Ovary (tissue), 9 donors: ENCODE results near the gene OR4F6. TPM values are rescaled to one million over a fixed set of nuclear protein-coding genes. Genes with fewer than 3 reads are reported as not detected.
"Not testable (repeated sequence)": the region's sequence is repeated elsewhere in the genome, so short reads cannot be mapped to it uniquely, and the experiment has no call there.

Experiments
- DNase-seq, 5 donors: peaks; one replicate each; pipeline ENCODE4 v3.0.0-alpha.2; 2019 to 2020
- H3K27ac ChIP-seq, 2 donors: fragments of 200-600 bp; one replicate each; pipeline versions ENCODE4 v1.5.1 to v1.8.0; 2019 to 2022
- H3K27me3 ChIP-seq: fragments of 200-600 bp; one replicate; pipeline ENCODE4 v1.8.0; 2022
- H3K36me3 ChIP-seq: fragments of 200-600 bp; sonication (generic); one replicate; pipeline ENCODE4 v1.5.1; 2019
- H3K4me1 ChIP-seq: one replicate; pipeline ENCODE4 v1.8.1; 2013; ENCODE audit warnings: mild to moderate bottlenecking, moderate library complexity; ENCODE audit not compliant: insufficient read depth
- H3K4me3 ChIP-seq: fragments of 200-600 bp; sonication (generic); one replicate; pipeline ENCODE4 v1.5.1; 2017
- H3K9me3 ChIP-seq, 2 donors: fragments of 200-600 bp in 1 of 2; sonication (generic) in 1 of 2; one replicate each; pipeline versions ENCODE4 v1.5.1 to v1.8.1; 2013 to 2019; ENCODE audit warnings: mild to moderate bottlenecking in 1 of 2, moderate library complexity in 1 of 2
- CTCF ChIP-seq, 3 donors: fragments of 450-650 bp in 2 of 3; fragments of 200-600 bp in 1 of 3; IDR thresholded peaks; one replicate each; pipeline versions ENCODE4 v1.5.1 to v1.8.0; 2016 to 2022; ENCODE audit warnings: antibody characterized with exemption in 3 of 3, mild to moderate bottlenecking in 1 of 3
- EP300 ChIP-seq: sonication (generic); formaldehyde crosslinking; IDR thresholded peaks from one replicate; pipeline ENCODE4 v1.6.1; 2017; ENCODE audit warnings: antibody characterized with exemption
- POLR2A ChIP-seq: fragments of 450-650 bp; IDR thresholded peaks from one replicate; pipeline ENCODE4 v1.6.1; 2017; ENCODE audit warnings: antibody characterized with exemption, mild to moderate bottlenecking, moderate library complexity
- WGBS, 3 donors: extraction: QIAGEN DNeasy Blood & Tissue Kit in 1 of 3; methylation state at CpG; one replicate each; pipeline versions ENCODE4 v1.1.5 to v1.1.7; 2013 to 2017; 5-methylcytosine and 5-hydroxymethylcytosine counted together
- intact Hi-C, 4 donors: fragments of 100-400 bp; cut with DNase I; formaldehyde crosslinking; loops; one replicate each; pipeline versions ENCODE4 v1.11.0 to v1.15.1; 2022 to 2023
- polyA plus RNA-seq, 2 donors: library from polyadenylated mRNA; stranded (reverse); fragments of 200-250 nt in 1 of 2; fragments of 350-450 nt in 1 of 2; fragmentation: Illumina TruSeq in 1 of 2; extraction: RNeasy Lipid Tissue Mini Kit (QIAGEN cat#74804) in 1 of 2; gene quantifications; one replicate each; pipeline ENCODE4 v1.2.3, GENCODE V29; 2013 to 2014
- total RNA-seq, 7 donors: library from RNA; depleted of rRNA in 2 of 7; stranded (reverse); fragments of >200 nt in 2 of 7; fragmentation: NEBNext Ultra II Directional in 3 of 7; extraction: Animal tissue kit (Norgen Biotek cat#: 25700) in 3 of 7; gene quantifications; one replicate each; pipeline versions ENCODE4 v1.1.0 to v1.2.4, GENCODE V29; 2016 to 2023
- donor health status: DM: no; HTN: no; CAD: no; lungs with moderate emphysema.
- donor health status: DM: no; HTN: no; CAD: no.
- donor health status: Bipolar disorder and iron deficiency.
- donor health status: DM: yes; HTN: yes; CAD: no.
- donor health status: DM: no; HTN: no; CAD: no.
- donor health status: DM: yes; HTN: yes; CAD: no.

Gene OR4F6
- total and polyA plus RNA-seq, 9 donors, result not detected

- H3K4me1 ChIP-seq, result no peaks in the 10 kb centered on the region
- intact Hi-C loops, result no loop called here
- DNase-seq, result no peak
- no peaks in the 10 kb centered on the region for H3K36me3 ChIP-seq
- TF ChIP-seq POLR2A, result no peak
- no peaks in the 10 kb centered on the region for H3K27me3 ChIP-seq
- no peak overlapping the region for H3K4me3 ChIP-seq
- WGBS, 3 donors, result 33 to 72% (median 49%) methylated on average over 2 of the region's 2 CpGs
- H3K9me3 ChIP-seq, result no peaks in the 10 kb centered on the region
- H3K27ac ChIP-seq, result no peak overlapping the region
Observed at GRCh38 chr15:101784644-101785043, 18.7 kb upstream of the OR4F6 start.

- H3K27me3 ChIP-seq, H3K4me3 ChIP-seq, H3K4me1 ChIP-seq, intact Hi-C loops, H3K36me3 ChIP-seq, H3K27ac ChIP-seq, H3K9me3 ChIP-seq, DNase-seq: not testable (repeated sequence)
- WGBS, 3 donors, result 59 to 75% (median 71%) methylated on average over 2 of the region's 2 CpGs
Observed at GRCh38 chr15:101786422-101786821, 16.9 kb upstream of the OR4F6 start.

- H3K27me3 ChIP-seq, H3K4me1 ChIP-seq, H3K4me3 ChIP-seq, intact Hi-C loops, DNase-seq, H3K27ac ChIP-seq, H3K9me3 ChIP-seq, H3K36me3 ChIP-seq: not testable (repeated sequence)
- 81 to 92% (median 91%) methylated on average over 2 of the region's 2 CpGs for WGBS, 3 donors
Observed at GRCh38 chr15:101788001-101788400, 15.3 kb upstream of the OR4F6 start.

- H3K4me3 ChIP-seq, H3K27ac ChIP-seq, H3K9me3 ChIP-seq, intact Hi-C loops, H3K4me1 ChIP-seq, H3K36me3 ChIP-seq, DNase-seq, H3K27me3 ChIP-seq: not testable (repeated sequence)
- WGBS, 3 donors, result 69 to 77% (median 73%) methylated on average over 5 of the region's 5 CpGs
Observed at GRCh38 chr15:101788503-101789269, 14.6 kb upstream of the OR4F6 start.

GRCh38 chr15:101790748-101791147 is 12.6 kb upstream of the OR4F6 start:
- H3K9me3 ChIP-seq, H3K27ac ChIP-seq, H3K4me1 ChIP-seq, H3K27me3 ChIP-seq, H3K36me3 ChIP-seq, H3K4me3 ChIP-seq, DNase-seq, intact Hi-C loops: not testable (repeated sequence)
- WGBS, 3 donors, result 21 to 55% (median 42%) methylated on average over 2 to 4 of the region's 4 CpGs

GRCh38 chr15:101793981-101794380 is 9.3 kb upstream of the OR4F6 start:
- H3K36me3 ChIP-seq, H3K27ac ChIP-seq, DNase-seq, intact Hi-C loops, H3K4me3 ChIP-seq, H3K4me1 ChIP-seq, H3K27me3 ChIP-seq, H3K9me3 ChIP-seq: not testable (repeated sequence)
- WGBS, 3 donors, result 63 to 74% (median 67%) methylated on average over 7 of the region's 7 CpGs

- Histone ChIP-seq H3K27me3 (no peaks in the 10 kb centered on the region), H3K36me3 (no peaks in the 10 kb centered on the region), H3K4me3 (no peak overlapping the region), H3K4me1 (no peaks in the 10 kb centered on the region), H3K9me3 (no peaks in the 10 kb centered on the region), H3K27ac (no peak overlapping the region)
- no peak for TF ChIP-seq CTCF (IDR thresholded peaks at IDR 0.05)
- no peak for TF ChIP-seq EP300
- TF ChIP-seq POLR2A, result no peak
- whole genome bisulfite sequencing, 3 donors, result 70 to 86% (median 85%) methylated on average over 1 of the region's 1 CpG
- intact Hi-C loops, result no loop called here
- no peak for DNase-seq
Observed at GRCh38 chr15:101795455-101795854, 7.9 kb upstream of the OR4F6 start.
